HG03520 (cell line): Measurements from ENCODE around the gene ARL4D.
"Not testable (repeated sequence)": the region's sequence is repeated elsewhere in the genome, so short reads cannot be mapped to it uniquely, and the experiment has no call there.

Experiments
- ATAC-seq: cut with Tn5 transposase; IDR thresholded peaks from one replicate; pipeline ENCODE4 v1.9.1; 2021; ENCODE audit warnings: mild to moderate bottlenecking, moderate library complexity; ENCODE audit not compliant: unreplicated experiment

The ARL4D gene

DNA sequence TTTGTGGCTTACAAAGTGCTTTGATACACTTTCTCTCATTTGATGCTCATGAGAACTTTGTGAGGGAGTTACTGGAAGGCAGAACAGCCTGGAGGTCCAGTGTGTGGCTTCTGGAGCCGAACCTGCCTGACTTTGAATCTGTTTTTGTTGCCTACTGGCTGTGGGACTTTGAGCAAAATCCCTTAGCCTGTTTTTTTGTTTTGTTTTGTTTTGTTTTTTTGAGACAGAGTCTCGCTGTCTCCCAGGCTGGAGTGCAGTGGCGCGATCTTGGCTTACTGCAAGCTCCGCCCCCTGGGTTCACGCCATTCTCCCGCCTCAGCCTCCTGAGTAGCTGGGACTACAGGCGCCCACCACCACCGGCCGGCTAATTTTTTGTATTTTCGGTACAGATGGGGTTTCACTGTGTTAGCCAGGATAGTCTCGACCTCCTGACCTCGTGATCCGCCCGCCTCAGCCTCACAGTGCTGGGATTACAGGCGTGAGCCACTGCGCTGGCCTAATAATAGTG, 20.6 kb downstream of the ARL4D start:
- not testable (repeated sequence) for ATAC-seq

DNA sequence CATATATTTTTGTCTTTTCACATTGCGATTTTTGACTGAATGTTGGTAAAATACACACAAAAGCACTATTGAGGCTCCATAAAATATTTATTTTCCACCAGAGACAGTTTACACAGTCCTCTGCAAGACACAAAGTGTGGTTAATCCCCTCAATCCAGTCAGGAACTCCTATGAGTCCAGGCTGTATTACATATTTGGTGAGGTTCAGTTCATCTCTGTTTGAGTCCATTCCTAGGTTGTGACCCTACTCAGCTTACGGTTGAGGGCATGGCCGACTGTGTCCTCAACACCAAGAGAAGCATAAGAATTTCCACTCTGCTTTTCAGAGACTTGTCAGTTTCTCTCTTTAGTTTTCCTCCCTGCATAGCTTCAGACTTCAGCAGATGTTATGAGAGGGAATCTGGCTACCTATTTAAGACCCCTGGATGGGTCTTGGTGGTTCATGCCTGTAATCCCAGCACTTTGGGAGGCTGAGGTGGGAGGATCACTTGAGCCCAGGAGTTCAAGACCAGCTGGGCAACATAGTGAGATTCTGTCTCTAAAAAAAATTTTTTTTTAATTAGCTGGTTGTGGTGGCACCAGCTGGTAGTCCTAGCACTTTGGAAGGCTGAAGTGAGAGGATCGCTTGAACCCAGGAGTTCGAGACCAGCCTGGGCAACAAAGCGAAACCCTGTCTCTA, 25.1 kb downstream of the ARL4D start:
- no peak for ATAC-seq

DNA sequence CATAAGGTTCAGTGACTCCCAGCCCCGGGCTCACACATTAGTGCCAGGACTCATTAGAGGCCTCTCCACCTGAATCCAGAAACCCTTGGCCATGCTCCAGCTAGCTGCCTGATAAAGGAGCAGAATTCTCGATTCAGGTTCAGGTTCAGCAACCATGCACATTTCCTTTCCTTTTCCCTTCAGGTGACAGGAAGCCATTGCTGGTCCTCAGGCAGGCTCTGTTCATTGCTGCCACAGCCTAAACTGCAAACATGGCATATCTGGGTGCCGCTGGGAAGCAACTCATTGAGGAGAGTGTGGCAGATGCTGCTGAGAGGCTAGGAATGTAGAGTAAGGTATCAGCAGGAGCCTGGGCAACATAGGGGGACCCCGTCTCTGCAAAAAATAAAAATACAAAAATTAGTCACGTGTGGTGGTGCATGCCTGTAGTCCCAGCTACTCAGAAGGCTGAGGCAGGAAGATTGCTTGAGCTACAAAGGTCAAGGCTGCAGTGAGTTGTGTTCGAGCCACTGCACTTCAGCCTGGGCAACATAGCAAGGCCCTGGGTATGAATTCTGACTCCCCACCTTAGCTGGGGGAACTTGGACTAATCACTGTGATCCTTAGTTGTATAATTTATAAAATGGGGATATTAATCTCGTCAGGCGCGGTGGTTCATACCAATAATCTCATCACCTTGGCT, 28.7 kb downstream of the ARL4D start:
- no peak for ATAC-seq

DNA sequence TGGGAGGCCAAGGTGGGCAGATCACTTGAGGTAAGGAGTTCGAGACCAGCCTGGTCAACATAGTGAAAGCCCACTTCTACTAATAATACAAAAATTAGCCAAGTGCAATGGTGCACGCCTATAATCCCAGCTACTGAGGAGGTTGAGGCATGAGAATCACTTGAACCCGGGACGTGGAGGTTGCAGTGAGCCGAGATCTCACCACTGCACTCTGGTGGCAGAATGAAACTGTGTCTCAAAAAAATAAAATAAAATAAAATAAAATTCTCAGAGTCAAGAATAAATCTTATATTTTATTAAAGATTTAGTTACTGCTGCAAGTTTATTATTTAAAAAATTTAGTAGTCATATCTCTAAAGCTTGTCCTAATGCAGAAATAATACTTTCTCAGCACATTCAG, 29.7 kb downstream of the ARL4D start:
- ATAC-seq = no peak

DNA sequence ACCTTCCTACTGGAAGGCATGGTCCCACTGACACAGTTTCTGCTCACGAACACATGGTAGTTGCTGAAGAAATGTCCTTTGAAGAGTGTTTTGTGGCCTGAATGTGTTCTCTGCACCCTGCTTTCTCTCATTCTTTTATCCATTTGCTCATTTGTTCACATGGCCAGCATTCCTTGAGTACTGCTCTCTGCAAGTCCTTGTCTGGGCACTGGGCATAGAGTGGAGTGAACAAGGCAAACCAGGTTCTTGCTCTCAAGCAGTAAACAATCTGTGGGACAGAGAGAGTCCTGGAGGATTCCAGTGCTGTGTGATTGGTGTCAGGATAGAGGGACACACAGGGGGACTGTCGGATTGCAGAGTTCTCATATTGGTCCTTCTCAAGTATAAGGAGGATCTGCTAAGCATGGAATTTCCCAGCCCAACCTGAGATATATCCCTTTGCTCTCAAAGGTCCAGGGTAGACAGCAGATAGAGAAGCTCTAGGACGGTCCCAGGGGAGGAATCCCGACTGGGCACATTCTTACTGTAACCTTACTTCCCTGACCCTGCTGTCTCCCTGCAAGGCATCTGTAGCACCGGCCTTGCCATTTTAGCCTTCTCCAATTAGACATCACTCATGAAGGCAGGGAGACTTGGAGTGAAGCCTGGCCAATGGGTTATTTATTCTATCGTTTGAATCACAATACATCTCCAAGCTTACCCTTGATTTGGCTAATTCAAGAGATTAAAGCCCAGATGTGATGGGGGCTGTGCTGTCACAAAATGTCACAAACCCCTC, 32.3 kb downstream of the ARL4D start:
- ATAC-seq = no peak

DNA sequence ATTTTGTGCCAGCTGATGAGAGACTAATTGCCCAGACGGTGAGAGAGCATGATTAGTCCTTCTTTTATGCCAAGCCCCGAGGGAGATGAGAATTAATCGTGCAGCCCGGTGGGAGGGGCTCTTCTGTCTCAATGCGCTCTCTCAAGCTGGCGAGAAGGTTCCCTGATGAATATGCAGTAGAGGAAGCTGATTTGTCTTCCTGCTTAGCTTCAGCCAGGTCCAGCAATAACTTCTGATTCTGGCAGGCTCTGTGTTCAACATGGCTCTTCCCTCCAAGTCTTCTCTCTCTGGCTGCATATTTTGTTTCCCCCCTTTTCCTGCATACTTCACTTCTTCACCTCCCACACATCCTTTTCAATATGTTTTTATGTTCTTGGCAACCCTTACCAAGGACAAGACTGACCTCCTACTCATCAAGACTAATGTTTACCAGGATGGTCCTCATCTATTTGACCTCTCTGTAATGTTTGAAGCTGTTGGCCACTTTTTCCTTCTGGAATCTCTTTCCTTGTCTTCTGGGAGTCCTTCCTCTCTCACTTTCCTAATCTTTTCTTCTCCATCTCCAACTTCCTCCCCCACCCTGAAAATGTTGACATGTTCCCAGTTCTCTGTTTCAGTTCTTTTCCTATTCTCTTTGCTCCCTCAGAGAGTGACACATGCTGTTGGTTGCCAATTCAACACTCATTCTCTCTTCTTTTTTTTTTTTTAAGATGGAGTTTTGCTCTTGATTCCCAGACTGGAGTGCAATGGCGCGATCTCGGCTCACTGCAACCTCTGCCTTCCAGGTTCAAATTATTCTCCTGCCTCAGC, 33.1 kb downstream of the ARL4D start:
- ATAC-seq = no peak

DNA sequence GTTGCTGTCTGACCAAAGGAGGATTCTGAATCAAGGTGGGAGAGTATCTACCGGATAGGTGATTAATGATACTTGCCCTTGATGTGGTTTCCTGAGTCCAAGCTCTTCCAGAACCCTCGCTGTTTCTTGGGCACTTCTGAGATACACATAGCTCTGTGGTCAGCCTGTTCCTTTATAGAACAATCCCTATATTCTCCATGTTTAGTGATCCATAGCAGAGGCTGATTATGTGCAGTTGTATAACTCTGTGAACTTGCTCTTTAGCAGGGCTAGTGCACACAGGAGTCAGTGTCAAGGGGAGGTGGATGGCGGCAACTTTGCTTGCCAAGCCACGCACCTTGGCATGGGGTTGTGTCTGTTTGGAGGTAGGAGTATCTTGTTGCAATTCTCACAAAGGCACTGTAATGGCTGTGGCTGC, 36.1 kb downstream of the ARL4D start:
- no peak for ATAC-seq

DNA sequence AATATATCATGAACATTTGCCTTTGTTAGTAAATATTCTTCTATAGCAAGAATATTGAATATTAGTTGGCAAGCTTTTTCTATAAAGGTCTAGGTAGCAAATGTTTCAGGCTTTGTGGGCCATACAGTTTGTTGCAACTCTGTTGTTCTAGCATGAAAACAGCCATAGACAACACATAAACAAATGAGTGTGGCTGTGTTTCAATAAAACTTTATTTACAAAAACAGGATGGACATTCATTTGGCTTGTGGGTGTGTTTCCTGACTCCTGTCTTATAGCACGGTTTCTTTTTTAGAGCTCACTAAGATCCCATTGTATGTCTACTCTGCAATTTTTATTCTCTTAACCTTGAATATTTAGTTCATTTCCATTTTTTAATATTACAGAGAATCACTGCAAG, 39.0 kb downstream of the ARL4D start:
- ATAC-seq = no peak

DNA sequence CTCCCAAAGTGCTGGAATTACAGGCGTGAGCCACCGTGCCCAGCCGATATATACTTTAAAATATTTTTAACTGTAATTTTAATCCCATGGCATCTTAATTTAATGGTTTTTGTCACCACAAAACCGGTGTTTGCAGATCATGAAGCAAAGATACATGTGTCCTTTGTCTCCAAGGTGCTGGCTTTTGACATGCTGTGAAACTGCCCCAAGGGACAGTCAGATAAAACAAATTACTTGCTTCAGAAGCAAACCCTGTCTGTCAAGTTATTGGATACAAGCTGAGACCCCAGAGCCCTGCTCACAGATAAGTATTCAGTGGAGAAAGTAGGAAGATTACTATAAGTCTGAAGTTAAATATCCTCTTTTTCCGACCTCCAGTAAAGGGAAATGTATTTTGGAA, 39.8 kb downstream of the ARL4D start:
- no peak for ATAC-seq

DNA sequence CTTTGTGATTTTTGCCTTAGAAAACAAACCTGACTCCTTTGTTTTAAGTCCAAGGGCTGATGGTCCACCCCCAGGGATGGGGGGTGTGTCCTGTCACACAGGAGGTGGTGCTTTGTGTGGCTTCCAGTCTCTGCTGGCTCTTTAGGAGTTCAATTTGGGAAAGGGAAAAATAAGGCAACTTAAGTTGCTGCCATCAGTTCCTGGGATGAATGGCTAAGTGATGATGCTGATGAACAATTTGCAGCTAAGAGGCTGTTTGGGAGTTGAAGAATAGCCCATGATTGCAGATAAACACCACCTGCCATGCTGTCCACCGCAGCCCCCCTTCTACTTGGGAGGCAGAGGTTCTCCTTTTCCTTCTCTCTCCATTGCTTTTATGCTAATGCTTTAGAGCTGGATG, 40.2 kb downstream of the ARL4D start:
- no peak for ATAC-seq

DNA sequence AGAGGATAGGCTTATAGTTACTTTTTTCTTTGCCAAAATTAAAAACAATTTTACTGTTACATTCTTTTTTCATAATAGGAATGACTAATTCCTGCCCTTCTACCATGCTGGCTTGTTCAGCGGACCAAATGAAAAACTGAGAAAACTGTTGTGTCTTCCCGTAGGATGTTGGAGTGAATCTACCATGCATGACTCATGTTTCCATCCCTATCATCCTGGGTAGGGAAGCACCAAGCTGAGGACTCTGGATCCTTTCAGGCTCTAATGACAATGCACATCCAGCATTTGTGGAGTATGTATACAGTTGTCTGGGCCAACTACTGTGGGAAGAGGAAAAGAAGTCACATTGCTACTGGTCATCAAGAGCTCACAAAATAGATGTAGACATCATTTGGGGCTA, 43.9 kb downstream of the ARL4D start:
- ATAC-seq = no peak

DNA sequence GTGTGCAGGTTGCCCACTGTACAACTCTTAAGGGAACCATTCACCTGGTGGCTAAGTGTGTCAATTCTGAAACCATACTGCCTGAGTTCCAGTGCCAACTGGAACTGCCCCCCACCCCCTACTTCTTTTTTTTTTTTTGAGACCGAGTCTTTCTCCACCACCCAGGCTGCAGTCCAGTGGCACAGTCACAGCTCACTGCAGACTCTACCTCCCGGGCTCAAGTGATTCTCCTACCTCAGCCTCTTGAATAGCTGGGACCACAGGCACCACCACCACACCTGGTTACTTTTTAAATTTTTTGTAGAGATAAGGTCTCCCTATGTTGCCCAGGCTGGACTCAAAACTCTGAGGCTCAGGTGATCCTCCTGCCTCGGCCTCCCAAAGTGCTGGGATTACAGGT, 44.6 kb downstream of the ARL4D start:
- no peak for ATAC-seq

DNA sequence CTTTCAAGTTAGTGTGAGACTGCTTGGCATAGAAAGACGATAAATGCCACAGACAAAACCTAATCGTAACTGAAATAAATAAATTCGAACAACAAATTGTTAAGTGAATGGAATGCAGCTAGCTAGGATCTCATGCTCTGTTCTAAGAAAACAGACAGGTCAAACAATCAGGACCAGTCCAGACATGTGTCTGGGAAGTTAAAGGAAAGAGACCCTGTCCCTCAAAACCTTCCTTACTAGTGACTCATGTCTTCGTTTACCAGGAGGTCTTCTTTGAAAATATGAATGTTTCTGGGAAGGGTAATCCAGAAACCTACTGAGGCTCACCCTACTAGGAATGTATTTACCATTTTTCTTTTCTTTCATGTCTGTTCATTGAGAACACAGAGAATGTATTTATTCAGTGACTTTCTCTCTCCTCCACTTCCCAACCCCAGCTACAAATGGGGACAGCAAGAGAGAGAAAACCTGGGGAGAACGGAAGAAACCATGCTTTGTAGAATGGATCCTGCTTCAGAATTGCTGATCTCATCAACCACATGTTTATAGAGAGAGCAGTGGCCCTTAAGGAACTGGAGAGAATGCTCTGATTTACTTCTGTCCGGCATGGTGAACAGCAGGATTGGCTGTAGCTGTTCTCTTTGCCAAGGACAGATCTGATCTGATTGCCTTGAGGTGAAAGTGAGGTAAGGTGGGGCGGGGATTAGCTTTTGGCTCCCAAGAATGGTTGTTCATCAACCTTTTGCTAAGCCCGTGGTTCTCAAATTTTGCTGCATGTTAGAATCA, 45.6 kb downstream of the ARL4D start:
- ATAC-seq = no peak

DNA sequence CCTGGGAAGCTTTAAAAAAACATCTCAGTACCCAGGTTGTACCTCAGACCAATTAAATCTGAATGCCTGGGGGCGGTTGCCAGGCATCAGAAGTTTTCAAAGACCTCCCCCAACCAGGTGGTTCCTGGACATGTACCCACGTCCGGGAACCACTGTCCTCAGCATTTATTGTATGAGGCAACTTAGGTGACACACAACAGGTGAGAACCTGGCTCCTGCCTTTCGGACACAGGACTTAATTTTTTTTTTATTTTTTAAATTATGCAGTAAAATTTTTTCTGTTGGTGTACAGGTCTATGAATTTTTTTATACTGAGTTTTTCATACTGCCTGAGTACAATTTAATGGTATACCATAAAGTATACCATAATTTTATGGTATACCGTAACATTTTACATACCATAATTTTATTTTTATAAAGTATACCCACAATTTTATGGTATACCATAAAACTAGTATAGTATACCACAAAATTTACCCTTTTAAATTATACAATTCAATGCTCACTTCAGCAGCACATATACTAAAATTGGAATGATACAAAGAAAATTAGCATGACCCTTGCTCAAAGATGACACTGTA, 46.3 kb downstream of the ARL4D start:
- ATAC-seq = no peak

DNA sequence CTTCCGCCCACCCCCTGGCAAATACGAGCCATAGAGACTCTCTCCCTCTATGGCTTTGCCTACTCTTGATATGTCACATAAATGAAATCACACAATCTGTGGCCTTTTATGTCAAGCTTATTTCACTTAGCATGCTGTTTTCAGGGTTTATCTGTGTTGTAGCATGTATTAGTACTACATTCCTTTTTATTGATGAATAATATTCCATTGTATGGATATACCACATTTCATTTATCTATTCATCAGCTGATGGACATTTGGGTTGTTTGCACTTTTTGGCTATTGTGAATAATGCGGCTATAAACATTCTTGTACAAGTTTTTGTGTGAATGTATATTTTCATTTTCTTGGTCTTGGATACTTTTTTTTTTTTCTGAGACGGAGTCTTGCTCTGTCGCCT, 48.0 kb downstream of the ARL4D start:
- ATAC-seq = no peak

DNA sequence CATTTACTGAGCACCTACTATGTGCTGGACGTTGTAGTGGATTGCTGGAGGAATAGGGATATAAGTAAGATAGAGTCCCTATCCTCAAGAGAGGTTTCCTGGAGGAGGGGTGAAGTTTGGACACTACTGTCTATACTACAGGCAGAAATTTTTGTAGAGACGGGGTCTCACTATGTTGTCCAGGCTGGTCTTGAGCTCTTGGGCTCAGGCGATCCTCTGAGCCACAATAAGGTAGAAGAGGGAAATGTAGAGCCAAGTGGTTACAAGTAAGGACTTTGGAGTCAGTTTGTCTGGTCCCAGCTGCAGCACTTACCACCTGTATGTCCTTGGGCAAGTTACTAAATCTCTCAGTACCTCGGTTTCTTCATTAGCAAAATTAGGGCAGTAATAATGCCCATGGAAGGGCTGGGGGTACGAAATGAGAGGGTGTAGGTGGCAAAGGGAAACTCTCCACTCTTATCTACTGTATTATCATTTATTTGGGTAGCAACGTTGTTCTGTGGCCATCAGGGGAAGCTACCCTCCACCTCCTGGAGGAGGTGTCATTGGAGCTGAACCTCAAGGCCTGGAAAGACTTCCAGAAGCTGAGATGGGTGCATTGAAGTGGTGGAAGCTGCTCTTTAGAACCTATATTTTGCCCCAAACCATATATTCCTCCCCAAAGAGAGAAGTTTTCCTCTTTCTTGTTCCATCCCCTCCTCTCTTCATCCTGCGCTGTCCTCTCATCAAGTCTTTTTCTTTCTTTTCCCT, 50.1 kb downstream of the ARL4D start:
- ATAC-seq = no peak

DNA sequence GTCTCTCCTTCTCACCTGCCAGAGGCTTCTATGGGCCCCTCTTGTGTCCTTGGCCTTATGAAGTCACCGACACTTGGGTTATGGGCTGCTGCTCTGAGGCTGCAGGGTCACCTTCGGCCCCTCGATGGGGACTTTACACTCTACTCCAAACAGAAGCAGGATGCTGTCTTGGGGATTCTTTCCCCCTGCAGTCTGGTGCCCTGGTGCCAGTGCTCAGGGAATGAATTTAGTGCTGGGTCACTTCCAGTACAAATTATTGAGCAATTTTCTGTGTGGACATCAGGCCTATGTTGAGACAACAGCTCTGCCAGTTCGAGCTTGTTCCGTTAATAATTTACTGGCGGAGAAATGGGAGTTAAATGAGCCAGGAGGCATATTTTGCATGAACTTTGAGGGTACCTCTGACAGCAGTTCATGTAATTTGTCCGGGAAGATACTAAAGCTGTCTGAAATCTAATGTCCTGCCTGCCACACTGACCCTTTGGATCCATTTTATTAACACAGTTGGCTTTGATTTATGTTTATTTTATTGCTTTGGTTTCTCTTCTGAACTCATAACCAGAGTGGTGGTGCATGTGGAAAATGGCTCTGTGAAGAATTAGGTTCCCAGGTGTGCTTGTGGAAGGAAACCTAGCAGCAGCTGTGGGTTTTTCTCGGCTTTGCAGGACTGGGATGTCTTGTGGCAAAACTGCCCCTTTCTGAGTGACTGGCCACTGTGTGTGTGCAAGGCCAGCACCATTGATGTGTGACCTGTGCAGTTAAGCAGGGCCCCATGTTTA, 50.9 kb downstream of the ARL4D start:
- no peak for ATAC-seq
